ENCODE results near the gene LMAN2. TPM values are rescaled to one million over a fixed set of nuclear protein-coding genes. Genes with fewer than 3 reads are reported as not detected.

Gene LMAN2
- total and polyA plus RNA-seq, 2 experiments from 2014 or later: 153 to 227 TPM

DNA sequence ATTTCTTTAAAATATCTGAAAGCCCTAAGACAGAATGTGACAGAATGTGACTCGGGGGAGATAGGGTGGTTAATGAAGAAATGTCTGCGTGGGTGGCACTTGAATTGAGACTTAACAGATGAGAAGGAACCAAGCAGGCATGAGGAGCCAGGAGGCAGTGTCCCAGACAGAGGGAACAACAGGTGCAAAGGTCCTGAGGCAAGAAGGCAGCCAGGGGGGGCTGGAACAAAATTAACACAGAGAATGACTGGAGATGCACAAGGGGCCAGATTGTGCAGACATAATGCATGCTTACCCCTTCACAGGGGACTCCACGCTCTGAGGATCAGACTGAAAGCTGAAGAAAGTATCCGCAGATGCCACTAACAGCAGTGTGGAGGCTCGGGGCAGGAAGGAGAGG, 1.7 kb downstream of the LMAN2 start:
- Histone ChIP-seq H3F3A (replicated peaks; ENCODE audit: low read depth) (0 out of 2 replicates have a peak, but pooled peaks cover 6% of the 10 kb centered on the region), H2AFZ (no peak overlapping the region), H3K4me1 (ENCODE audit: insufficient read depth) (peaks cover 6% of the 10 kb centered on the region), H4K20me1 (replicated peaks; ENCODE audit: insufficient read depth) (peaks cover 22% of the 10 kb centered on the region), H3K27me3 (ENCODE audit: insufficient read depth) (no peaks in the 10 kb centered on the region; the same call in 1 of the 2 replicates), H3K9me2 (ENCODE audit: insufficient read depth) (no peaks in the 10 kb centered on the region), H3K4me2 (peak overlapping the region; percentile 97; the same call in 1 of the 2 replicates), H3K27ac (ENCODE audit: low read depth) (no peak overlapping the region), H3K36me3 (ENCODE audit: insufficient read depth) (peaks cover 13% of the 10 kb centered on the region; the same call in 1 of the 2 replicates), H3K79me2 (replicated peaks; ENCODE audit: insufficient read depth) (peaks cover 63% of the 10 kb centered on the region), H3K4me3 (peak overlapping the region; percentile 99; the same call in 1 of the 2 replicates)
- Mint-ChIP-seq H3K36me3 (ENCODE audit: low read depth) (peaks cover 14% of the 10 kb centered on the region), H3K27ac (no peak overlapping the region), H3K9me3 (no peaks in the 10 kb centered on the region), H3K27me3 (ENCODE audit: insufficient read depth, low read depth, poor library complexity) (peaks cover 11% of the 10 kb centered on the region), H3K4me3 (peak overlapping the region; percentile 99), H3K4me1 (peaks cover 22% of the 10 kb centered on the region)
- no peak for ATAC-seq
- DNase-seq (ENCODE audit: low spot score): no peak
- TF ChIP-seq, protein P1, sequence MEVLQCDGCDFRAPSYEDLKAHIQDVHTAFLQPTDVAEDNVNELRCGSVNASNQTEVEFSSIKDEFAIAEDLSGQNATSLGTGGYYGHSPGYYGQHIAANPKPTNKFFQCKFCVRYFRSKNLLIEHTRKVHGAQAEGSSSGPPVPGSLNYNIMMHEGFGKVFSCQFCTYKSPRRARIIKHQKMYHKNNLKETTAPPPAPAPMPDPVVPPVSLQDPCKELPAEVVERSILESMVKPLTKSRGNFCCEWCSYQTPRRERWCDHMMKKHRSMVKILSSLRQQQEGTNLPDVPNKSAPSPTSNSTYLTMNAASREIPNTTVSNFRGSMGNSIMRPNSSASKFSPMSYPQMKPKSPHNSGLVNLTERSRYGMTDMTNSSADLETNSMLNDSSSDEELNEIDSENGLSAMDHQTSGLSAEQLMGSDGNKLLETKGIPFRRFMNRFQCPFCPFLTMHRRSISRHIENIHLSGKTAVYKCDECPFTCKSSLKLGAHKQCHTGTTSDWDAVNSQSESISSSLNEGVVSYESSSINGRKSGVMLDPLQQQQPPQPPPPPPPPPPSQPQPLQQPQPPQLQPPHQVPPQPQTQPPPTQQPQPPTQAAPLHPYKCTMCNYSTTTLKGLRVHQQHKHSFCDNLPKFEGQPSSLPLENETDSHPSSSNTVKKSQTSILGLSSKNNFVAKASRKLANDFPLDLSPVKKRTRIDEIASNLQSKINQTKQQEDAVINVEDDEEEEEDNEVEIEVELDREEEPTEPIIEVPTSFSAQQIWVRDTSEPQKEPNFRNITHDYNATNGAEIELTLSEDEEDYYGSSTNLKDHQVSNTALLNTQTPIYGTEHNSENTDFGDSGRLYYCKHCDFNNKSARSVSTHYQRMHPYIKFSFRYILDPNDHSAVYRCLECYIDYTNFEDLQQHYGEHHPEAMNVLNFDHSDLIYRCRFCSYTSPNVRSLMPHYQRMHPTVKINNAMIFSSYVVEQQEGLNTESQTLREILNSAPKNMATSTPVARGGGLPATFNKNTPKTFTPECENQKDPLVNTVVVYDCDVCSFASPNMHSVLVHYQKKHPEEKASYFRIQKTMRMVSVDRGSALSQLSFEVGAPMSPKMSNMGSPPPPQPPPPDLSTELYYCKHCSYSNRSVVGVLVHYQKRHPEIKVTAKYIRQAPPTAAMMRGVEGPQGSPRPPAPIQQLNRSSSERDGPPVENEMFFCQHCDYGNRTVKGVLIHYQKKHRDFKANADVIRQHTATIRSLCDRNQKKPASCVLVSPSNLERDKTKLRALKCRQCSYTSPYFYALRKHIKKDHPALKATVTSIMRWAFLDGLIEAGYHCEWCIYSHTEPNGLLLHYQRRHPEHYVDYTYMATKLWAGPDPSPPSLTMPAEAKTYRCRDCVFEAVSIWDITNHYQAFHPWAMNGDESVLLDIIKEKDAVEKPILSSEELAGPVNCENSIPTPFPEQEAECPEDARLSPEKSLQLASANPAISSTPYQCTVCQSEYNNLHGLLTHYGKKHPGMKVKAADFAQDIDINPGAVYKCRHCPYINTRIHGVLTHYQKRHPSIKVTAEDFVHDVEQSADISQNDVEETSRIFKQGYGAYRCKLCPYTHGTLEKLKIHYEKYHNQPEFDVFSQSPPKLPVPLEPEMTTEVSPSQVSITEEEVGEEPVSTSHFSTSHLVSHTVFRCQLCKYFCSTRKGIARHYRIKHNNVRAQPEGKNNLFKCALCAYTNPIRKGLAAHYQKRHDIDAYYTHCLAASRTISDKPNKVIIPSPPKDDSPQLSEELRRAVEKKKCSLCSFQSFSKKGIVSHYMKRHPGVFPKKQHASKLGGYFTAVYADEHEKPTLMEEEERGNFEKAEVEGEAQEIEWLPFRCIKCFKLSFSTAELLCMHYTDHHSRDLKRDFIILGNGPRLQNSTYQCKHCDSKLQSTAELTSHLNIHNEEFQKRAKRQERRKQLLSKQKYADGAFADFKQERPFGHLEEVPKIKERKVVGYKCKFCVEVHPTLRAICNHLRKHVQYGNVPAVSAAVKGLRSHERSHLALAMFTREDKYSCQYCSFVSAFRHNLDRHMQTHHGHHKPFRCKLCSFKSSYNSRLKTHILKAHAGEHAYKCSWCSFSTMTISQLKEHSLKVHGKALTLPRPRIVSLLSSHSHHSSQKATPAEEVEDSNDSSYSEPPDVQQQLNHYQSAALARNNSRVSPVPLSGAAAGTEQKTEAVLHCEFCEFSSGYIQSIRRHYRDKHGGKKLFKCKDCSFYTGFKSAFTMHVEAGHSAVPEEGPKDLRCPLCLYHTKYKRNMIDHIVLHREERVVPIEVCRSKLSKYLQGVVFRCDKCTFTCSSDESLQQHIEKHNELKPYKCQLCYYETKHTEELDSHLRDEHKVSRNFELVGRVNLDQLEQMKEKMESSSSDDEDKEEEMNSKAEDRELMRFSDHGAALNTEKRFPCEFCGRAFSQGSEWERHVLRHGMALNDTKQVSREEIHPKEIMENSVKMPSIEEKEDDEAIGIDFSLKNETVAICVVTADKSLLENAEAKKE (CRISPR knock-in tag; IDR thresholded peaks at IDR 0.05): no peak
- TF ChIP-seq CREB1 (CRISPR knock-in tag; IDR thresholded peaks at IDR 0.05; ENCODE audit: low read depth) (no peak), POLR2AphosphoS5 (IDR thresholded peaks at IDR 0.05; ENCODE audit: low read depth) (no peak)
- TF ChIP-seq, protein P2, sequence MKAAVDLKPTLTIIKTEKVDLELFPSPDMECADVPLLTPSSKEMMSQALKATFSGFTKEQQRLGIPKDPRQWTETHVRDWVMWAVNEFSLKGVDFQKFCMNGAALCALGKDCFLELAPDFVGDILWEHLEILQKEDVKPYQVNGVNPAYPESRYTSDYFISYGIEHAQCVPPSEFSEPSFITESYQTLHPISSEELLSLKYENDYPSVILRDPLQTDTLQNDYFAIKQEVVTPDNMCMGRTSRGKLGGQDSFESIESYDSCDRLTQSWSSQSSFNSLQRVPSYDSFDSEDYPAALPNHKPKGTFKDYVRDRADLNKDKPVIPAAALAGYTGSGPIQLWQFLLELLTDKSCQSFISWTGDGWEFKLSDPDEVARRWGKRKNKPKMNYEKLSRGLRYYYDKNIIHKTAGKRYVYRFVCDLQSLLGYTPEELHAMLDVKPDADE (IDR thresholded peaks at IDR 0.05): no peak

DNA sequence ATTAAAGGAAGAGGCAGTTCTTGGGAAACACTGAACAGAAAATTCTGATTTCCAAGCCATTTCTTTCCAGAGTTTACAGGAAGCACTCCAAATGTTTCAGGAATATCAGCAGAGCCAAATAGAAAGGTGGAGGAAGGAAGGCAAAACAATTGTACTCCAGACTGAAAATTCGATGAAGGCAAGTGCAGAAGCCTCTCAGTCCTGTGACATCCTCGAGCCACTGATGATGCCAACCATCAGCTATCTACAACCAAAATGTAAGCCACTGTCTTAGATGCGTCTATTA, 2.2 kb downstream of the LMAN2 start:
- no peak for ATAC-seq
- TF ChIP-seq JUNB (IDR thresholded peaks at IDR 0.05; ENCODE audit: unreplicated experiment): no peak
- TF ChIP-seq, protein P1 (CRISPR knock-in tag; IDR thresholded peaks at IDR 0.05): no peak

More for the DNA sequence above, 2.2 kb downstream of the LMAN2 start:
- Histone ChIP-seq H3K27me3 (ENCODE audit: insufficient read depth) (no peaks in the 10 kb centered on the region), H3K4me1 (ENCODE audit: insufficient read depth) (peaks cover 6% of the 10 kb centered on the region), H3K79me2 (replicated peaks; ENCODE audit: insufficient read depth) (peaks cover 67% of the 10 kb centered on the region), H3F3A (replicated peaks; ENCODE audit: low read depth) (0 out of 2 replicates have a peak, but pooled peaks cover 6% of the 10 kb centered on the region), H3K36me3 (ENCODE audit: insufficient read depth) (peaks cover 13% of the 10 kb centered on the region; the same call in 1 of the 2 replicates), H3K9me2 (ENCODE audit: insufficient read depth) (no peaks in the 10 kb centered on the region), H3K4me2 (no peak overlapping the region), H2AFZ (no peak overlapping the region), H3K27ac (ENCODE audit: low read depth) (no peak overlapping the region), H4K20me1 (replicated peaks; ENCODE audit: insufficient read depth) (peaks cover 22% of the 10 kb centered on the region), H3K4me3 (no peak overlapping the region)
- H3K36me3 Mint-ChIP-seq (ENCODE audit: low read depth): peaks cover 14% of the 10 kb centered on the region
- H3K27ac Mint-ChIP-seq: no peak overlapping the region
- peak overlapping the region; percentile 18 for H3K4me3 Mint-ChIP-seq
- DNase-seq (ENCODE audit: low spot score): no peak
- H3K4me1 Mint-ChIP-seq: peaks cover 22% of the 10 kb centered on the region
- H3K9me3 Mint-ChIP-seq: no peaks in the 10 kb centered on the region
- H3K27me3 Mint-ChIP-seq (ENCODE audit: insufficient read depth, low read depth, poor library complexity): peaks cover 7% of the 10 kb centered on the region

All from GM23338 (cell line).